ENCODE results near the gene PXDC1. TPM values are rescaled to one million over a fixed set of nuclear protein-coding genes. Genes with fewer than 3 reads are reported as not detected.
A peak's percentile ranks its signal among the peaks of the same experiment; 100 is the strongest.
"Not testable (repeated sequence)": the region's sequence is repeated elsewhere in the genome, so short reads cannot be mapped to it uniquely, and the experiment has no call there.

Gene PXDC1
- total RNA-seq, 1 experiment from 2014 or later = 43.1 TPM

GRCh38 chr6:3712827-3713665 is 38.5 kb downstream of the PXDC1 start:
- DNase-seq (ENCODE audit: low read depth) = no peak

- DNase-seq (ENCODE audit: low read depth) = no peak
Observed at GRCh38 chr6:3711776-3712175, 39.7 kb downstream of the PXDC1 start.

GRCh38 chr6:3710403-3710802 is 41.1 kb downstream of the PXDC1 start:
- DNase-seq (ENCODE audit: low read depth) = no peak

DNA sequence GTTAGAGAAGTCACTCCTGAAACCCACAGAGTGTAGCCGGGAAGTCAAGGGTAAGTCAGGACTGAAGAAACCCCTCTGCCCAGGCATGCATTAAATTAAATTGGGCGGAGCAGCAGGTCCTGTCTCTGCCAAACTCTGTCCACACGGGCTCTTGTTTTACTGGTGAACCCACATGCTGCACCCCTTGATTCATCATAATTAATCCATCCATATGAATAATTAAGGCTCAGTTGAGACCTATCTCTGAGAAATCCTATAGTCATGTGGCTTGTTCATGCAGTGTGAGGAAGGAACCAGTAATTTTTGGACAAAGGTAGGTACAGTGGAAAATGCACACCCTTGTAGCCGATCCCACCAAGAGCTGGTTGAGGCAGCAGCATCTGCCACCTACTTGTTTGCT is 43.0 kb downstream of the PXDC1 start:
- DNase-seq (ENCODE audit: low read depth) = no peak

GRCh38 chr6:3707751-3708412 is 43.6 kb downstream of the PXDC1 start:
- no peak for DNase-seq (ENCODE audit: low read depth)

- no peak for DNase-seq (ENCODE audit: low read depth)
Observed at GRCh38 chr6:3707024-3707423, 44.5 kb downstream of the PXDC1 start.

DNA sequence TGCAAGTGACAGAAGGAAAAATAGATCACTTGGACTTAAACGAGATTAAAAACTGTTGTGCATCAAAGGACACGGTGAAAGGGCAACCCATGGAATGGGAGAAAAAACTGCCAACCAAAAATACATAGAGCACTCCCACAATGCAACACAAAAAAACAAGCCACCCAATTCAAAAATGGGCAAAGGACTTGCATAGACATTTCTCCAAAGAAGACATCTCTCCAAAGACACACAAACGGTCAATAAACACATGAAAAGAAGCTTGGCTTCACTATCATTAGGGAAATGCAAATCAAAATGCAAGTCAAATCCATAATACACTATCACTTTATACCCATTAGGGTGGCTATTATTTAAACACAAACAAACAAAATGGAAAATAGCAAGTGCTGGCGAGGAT is 45.0 kb downstream of the PXDC1 start:
- DNase-seq (ENCODE audit: low read depth) = no peak

GRCh38 chr6:3701631-3702030 is 49.9 kb downstream of the PXDC1 start:
- DNase-seq (ENCODE audit: low read depth) = no peak

DNA sequence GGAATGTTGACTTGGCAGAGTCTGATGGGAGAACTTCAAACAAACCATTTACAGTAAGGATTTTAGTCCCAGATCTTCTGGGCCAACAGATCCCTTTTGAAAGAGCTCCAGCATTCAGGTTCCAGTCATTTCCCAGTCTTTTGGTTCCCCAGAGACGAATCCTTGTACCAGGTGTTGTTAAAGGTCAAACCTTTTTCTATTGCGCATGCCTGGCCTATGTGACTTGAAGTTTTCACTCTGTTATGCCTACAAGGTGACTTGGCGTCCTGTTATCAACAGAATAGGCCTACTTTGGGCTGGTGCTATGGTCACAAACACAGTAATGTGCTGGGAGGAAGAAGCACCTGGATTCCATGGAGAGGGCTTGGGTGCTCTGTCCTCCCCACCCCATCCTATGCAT is 52.3 kb downstream of the PXDC1 start:
- DNase-seq (ENCODE audit: low read depth) = no peak

DNA sequence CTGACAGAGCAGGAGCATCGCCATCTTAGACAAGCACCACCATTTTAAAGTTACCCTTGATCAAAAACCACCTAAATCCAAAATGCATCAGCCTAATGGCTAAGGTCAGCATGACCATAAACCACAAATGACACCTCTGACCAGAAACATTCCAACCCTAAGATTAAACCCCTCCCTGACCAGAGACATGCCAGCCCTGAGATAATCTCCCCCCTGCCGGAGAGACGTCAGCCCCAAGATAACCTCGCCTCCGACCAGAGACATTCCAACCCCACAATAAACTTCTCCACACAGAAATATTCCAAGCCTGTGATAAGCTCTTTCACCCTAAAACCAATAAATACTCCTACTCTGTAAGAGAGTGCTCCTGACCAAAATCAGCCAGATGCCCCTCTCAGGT is 53.5 kb downstream of the PXDC1 start:
- no peak for DNase-seq (ENCODE audit: low read depth)

DNA sequence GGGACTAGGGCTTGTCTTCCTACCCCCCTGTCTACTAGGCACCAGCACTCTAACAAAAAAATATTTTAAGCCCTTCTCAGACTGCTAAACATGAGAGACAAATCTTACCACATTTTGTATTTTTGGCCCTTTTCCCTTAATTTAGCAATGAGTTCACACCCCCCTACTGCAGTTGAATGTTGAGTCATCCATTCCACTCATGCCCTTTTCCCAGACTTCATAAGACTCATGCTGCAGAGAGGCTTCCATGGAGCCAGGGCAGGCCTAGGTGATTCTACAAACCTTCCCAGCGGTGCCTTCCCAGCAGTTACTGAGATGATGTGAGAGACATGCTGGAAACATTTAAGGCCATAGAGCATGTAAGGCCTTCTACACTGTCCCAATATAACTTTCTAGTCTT is 53.9 kb downstream of the PXDC1 start:
- peak; percentile 88 for DNase-seq (ENCODE audit: low read depth)

GRCh38 chr6:3696525-3697088 is 54.9 kb downstream of the PXDC1 start:
- DNase-seq (ENCODE audit: low read depth) = peak; percentile 88

- DNase-seq (ENCODE audit: low read depth) = no peak
Observed at GRCh38 chr6:3695065-3695817, 56.3 kb downstream of the PXDC1 start.

- peak; percentile 91 for DNase-seq (ENCODE audit: low read depth)
Observed at GRCh38 chr6:3693831-3694230, 57.7 kb downstream of the PXDC1 start.

GRCh38 chr6:3690506-3690905 is 61.0 kb downstream of the PXDC1 start:
- DNase-seq (ENCODE audit: low read depth) = no peak

GRCh38 chr6:3687847-3688246 is 63.7 kb downstream of the PXDC1 start:
- no peak for DNase-seq (ENCODE audit: low read depth)

- no peak for DNase-seq (ENCODE audit: low read depth)
Observed at GRCh38 chr6:3683331-3683730, 68.2 kb downstream of the PXDC1 start.

DNA sequence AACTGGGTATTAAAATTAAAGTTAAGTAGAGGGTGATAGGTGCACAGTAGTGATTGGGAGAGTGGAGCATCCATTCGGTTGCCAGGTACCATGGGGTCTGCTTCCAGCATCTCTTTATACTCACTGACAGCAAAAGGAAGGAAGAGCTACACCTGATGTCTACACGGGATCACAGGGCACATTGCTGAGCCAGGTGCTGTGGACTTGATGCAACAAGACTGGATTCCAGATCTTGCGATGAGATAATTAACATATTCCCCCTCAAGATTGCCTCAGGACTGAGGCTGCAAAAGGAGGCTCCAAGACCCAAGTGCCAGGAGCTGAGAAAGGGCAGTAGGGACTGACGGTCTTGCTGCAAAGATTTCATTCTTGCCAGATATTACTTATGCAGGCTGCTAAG is 72.6 kb downstream of the PXDC1 start:
- no peak for DNase-seq (ENCODE audit: low read depth)

- not testable (repeated sequence) for DNase-seq (ENCODE audit: low read depth)
Observed at GRCh38 chr6:3677751-3678150, 73.8 kb downstream of the PXDC1 start.

- DNase-seq (ENCODE audit: low read depth) = not testable (repeated sequence)
Observed at GRCh38 chr6:3677351-3677750, 74.2 kb downstream of the PXDC1 start.
